ENCODE results near the gene LIPA.

Gene LIPA

DNA sequence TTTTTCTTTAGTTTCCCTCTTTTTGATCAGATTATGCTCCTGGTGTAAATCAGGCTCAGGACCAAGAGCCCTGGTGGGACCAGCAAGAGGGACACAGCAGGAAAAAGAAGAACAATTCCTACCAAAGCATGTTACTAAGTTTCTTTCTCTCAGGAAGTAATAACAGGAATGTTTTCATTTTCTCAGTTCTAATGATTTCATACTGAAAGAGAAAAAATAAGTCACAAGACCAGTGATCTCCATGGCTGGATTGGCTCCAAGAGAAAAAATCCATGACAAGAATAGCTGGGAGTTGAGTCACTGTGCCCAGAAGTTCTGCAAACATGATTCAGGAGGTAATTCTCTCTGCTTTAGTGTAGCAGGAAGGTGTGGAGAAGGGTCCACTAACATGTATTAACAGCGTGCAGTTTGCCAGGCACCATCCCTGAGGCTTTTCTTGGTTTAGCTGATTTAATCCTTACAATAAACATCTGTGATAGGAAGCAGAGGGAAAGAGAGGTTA lies 26.5 kb upstream of the LIPA start:
- no peaks in the 10 kb centered on the region for H3K9me3 ChIP-seq
- H3K36me3 ChIP-seq = no peaks in the 10 kb centered on the region
- H3K27ac ChIP-seq = no peak overlapping the region
- TF ChIP-seq, protein P1, sequence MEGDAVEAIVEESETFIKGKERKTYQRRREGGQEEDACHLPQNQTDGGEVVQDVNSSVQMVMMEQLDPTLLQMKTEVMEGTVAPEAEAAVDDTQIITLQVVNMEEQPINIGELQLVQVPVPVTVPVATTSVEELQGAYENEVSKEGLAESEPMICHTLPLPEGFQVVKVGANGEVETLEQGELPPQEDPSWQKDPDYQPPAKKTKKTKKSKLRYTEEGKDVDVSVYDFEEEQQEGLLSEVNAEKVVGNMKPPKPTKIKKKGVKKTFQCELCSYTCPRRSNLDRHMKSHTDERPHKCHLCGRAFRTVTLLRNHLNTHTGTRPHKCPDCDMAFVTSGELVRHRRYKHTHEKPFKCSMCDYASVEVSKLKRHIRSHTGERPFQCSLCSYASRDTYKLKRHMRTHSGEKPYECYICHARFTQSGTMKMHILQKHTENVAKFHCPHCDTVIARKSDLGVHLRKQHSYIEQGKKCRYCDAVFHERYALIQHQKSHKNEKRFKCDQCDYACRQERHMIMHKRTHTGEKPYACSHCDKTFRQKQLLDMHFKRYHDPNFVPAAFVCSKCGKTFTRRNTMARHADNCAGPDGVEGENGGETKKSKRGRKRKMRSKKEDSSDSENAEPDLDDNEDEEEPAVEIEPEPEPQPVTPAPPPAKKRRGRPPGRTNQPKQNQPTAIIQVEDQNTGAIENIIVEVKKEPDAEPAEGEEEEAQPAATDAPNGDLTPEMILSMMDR (IDR thresholded peaks at IDR 0.05) = no peak
- no peaks in the 10 kb centered on the region for H3K4me1 ChIP-seq (ENCODE audit: control insufficient read depth in 1 of 2, insufficient read depth in 1 of 2, low read depth in 1 of 2, low read length in 1 of 2)
- H3K4me3 ChIP-seq (ENCODE audit: low read depth in 1 of 2, low read length in 1 of 2) = no peak overlapping the region
- H3K27me3 ChIP-seq = no peaks in the 10 kb centered on the region

DNA sequence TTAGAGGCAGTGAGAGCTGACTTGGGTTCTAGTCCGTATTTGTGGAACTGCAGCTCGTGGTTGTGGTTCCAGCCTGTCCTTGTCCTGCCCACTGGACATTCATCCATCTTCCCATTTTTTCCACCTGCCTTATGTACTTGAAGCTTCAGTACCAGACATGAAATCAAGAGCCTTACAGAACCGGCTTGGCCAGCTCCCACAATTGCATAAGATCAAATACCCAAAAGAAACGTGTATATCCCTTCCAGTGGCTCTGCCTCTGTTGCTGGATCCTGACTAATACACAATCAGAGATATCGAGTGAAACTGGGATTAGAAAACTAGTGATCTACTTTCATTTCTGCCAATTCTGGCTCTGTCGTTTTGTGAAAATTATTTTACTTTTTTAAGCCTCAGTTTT lies 23.8 kb upstream of the LIPA start:
- no peaks in the 10 kb centered on the region for H3K27me3 ChIP-seq
- no peak overlapping the region for H3K4me3 ChIP-seq (ENCODE audit: low read depth in 1 of 2, low read length in 1 of 2)
- H3K9me3 ChIP-seq = no peaks in the 10 kb centered on the region
- TF ChIP-seq, protein P1 (IDR thresholded peaks at IDR 0.05) = no peak
- no peak overlapping the region for H3K27ac ChIP-seq
- H3K36me3 ChIP-seq = no peaks in the 10 kb centered on the region
- H3K4me1 ChIP-seq (ENCODE audit: control insufficient read depth in 1 of 2, insufficient read depth in 1 of 2, low read depth in 1 of 2, low read length in 1 of 2) = no peaks in the 10 kb centered on the region

DNA sequence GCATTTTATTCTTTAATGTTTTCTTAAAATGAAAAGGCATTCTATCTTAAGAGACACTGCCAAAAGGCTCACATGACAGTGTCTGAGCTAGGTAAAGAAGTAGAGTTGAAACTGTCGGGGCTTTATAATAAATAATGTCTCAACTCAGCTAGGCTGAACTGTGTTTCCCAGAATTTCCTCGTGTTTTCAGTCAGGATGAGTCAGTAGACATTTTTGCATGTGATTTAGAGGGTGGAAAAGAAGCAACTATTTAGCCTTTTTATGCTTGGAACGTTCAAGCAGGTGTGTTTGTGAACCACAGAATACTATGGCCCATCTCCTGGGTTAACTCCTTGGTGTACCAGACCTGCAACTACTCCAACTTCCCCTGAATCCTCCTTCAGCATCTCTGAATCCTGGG lies 23.4 kb upstream of the LIPA start:
- H3K36me3 ChIP-seq = no peaks in the 10 kb centered on the region
- no peak overlapping the region for H3K27ac ChIP-seq

DNA sequence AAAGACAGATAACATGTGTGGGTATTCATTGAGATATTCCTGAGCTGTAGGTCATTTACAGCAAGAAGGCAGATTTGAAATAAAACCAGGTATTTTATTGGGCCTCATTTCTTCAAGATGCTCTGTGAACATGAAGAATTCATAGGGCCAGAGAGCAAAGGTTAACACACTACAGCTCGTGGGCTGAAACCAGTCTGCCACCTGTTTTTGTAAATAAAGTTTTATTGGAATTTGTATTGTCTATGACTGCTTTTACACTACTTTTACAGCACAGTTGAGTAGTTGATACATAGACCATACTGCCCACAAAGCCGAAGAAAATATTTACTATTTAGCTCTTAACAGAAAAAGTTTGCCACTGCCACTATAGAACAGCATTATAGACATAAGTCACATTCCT lies 22.1 kb upstream of the LIPA start:
- H3K27me3 ChIP-seq = no peaks in the 10 kb centered on the region
- no peak overlapping the region for H3K27ac ChIP-seq
- no peak overlapping the region for H3K4me3 ChIP-seq (ENCODE audit: low read depth in 1 of 2, low read length in 1 of 2)
- H3K36me3 ChIP-seq = no peaks in the 10 kb centered on the region
- TF ChIP-seq, protein P1 (IDR thresholded peaks at IDR 0.05) = no peak
- no peaks in the 10 kb centered on the region for H3K4me1 ChIP-seq (ENCODE audit: control insufficient read depth in 1 of 2, insufficient read depth in 1 of 2, low read depth in 1 of 2, low read length in 1 of 2)
- H3K9me3 ChIP-seq = no peaks in the 10 kb centered on the region

More for the DNA sequence above, 23.4 kb upstream of the LIPA start:
- TF ChIP-seq, protein P1 (IDR thresholded peaks at IDR 0.05) = no peak
- H3K27me3 ChIP-seq = no peaks in the 10 kb centered on the region
- H3K4me3 ChIP-seq (ENCODE audit: low read depth in 1 of 2, low read length in 1 of 2) = no peak overlapping the region
- no peaks in the 10 kb centered on the region for H3K4me1 ChIP-seq (ENCODE audit: control insufficient read depth in 1 of 2, insufficient read depth in 1 of 2, low read depth in 1 of 2, low read length in 1 of 2)
- no peaks in the 10 kb centered on the region for H3K9me3 ChIP-seq

DNA sequence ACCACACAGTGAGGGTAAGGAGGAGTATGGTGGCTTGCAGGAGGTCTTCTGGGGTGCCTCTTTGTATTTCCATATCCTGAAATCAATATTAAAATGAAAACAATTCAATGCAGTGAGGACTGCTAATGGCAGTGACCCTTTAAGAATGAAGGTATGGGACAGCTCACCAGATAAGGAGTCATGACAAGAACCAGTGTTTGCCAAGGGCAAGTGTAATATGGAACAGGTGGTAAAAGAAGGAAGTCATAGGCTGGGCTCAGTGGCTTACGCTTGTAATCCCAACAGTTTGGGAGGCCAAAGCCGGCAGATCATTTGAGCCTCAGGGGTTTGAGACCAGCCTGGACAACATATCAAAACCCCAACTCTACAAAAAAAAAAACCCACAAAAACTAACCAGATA lies 20.0 kb upstream of the LIPA start:
- H3K36me3 ChIP-seq = no peaks in the 10 kb centered on the region
- H3K27ac ChIP-seq = no peak overlapping the region
- no peaks in the 10 kb centered on the region for H3K4me1 ChIP-seq (ENCODE audit: control insufficient read depth in 1 of 2, insufficient read depth in 1 of 2, low read depth in 1 of 2, low read length in 1 of 2)
- H3K4me3 ChIP-seq (ENCODE audit: low read depth in 1 of 2, low read length in 1 of 2) = no peak overlapping the region
- no peaks in the 10 kb centered on the region for H3K27me3 ChIP-seq
- no peaks in the 10 kb centered on the region for H3K9me3 ChIP-seq
- TF ChIP-seq, protein P1 (IDR thresholded peaks at IDR 0.05) = no peak

DNA sequence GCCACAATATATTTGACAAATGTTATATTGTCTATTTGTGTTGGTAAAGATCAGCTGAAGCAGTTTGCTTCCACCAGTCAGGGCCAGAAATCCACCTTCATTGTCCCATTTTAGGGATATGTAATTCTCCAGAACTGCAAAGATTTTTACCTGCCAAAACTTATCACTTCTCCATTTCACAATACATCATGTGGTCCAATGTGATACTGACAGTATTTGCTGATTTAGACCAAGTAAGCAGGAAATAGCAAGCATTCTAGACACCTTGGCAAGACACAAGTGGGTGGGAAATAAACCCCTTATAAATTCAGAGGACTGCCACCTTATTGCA lies 18.5 kb upstream of the LIPA start:
- Histone ChIP-seq H3K9me3 (no peaks in the 10 kb centered on the region), H3K4me1 (ENCODE audit: control insufficient read depth in 1 of 2, insufficient read depth in 1 of 2, low read depth in 1 of 2, low read length in 1 of 2) (no peaks in the 10 kb centered on the region), H3K27me3 (no peaks in the 10 kb centered on the region), H3K27ac (no peak overlapping the region), H3K36me3 (no peaks in the 10 kb centered on the region), H3K4me3 (ENCODE audit: low read depth in 1 of 2, low read length in 1 of 2) (no peak overlapping the region)
- TF ChIP-seq, protein P1 (IDR thresholded peaks at IDR 0.05) = no peak
